C4-2B (cell line): ENCODE results near the gene VMAC.

ENCODE experiments used
- CTCF ChIP-seq: fragments of 450-650 bp; conservative IDR thresholded peaks from 2 replicates; pipeline ENCODE4 v1.5.1; 2017; ENCODE audit warnings: mild to moderate bottlenecking
- ZFX ChIP-seq: fragments of 450-650 bp; IDR thresholded peaks from 2 replicates; pipeline ENCODE4 v1.6.1; 2017

GRCh38 chr19:5932146-5932545, 27.5 kb downstream of the VMAC start:
- TF ChIP-seq CTCF, result no peak
- TF ChIP-seq ZFX, result no peak
